Neural progenitor cell (in vitro differentiated cells): Measurements from ENCODE around the gene SLC51B. TPM values are rescaled to one million over a fixed set of nuclear protein-coding genes. Genes with fewer than 3 reads are reported as not detected.

ENCODE experiments used
- DNase-seq: peaks from one replicate; pipeline ENCODE4 v3.0.0-alpha.2; 2016; ENCODE audit warnings: low spot score
- H2AFZ ChIP-seq: fragments of 200-600 bp; sonication (generic); replicated peaks from 2 replicates; pipeline ENCODE4 v1.6.1; 2016; ENCODE audit warnings: antibody characterized with exemption
- H3F3A ChIP-seq: fragments of 200-600 bp; sonication (generic); 2 replicates; pipeline ENCODE4 v1.6.1; 2016; ENCODE audit warnings: antibody characterized with exemption, low read depth
- H3K27ac ChIP-seq: fragments of 200-600 bp; sonication (generic); 2 replicates; pipeline ENCODE4 v1.5.1; 2016; ENCODE audit warnings: mild to moderate bottlenecking
- H3K27me3 ChIP-seq: fragments of 200-600 bp; sonication (generic); 2 replicates; pipeline ENCODE4 v1.6.1; 2016; ENCODE audit warnings: mild to moderate bottlenecking, moderate library complexity
- H3K36me3 ChIP-seq: fragments of 200-600 bp; sonication (generic); 2 replicates; pipeline ENCODE4 v1.5.1; 2016
- H3K4me1 ChIP-seq: fragments of 200-600 bp; sonication (generic); 2 replicates; pipeline ENCODE4 v1.6.1; 2016; ENCODE audit warnings: mixed run types
- H3K4me2 ChIP-seq: fragments of 200-600 bp; sonication (generic); 2 replicates; pipeline ENCODE4 v1.6.1; 2016
- H3K4me3 ChIP-seq: fragments of 200-600 bp; sonication (generic); 2 replicates; pipeline ENCODE4 v1.5.1; 2016
- H3K79me2 ChIP-seq: fragments of 200-600 bp; sonication (generic); 2 replicates; pipeline ENCODE4 v1.6.1; 2016; ENCODE audit warnings: low read depth
- H3K9ac ChIP-seq: fragments of 200-600 bp; sonication (generic); 2 replicates; pipeline ENCODE4 v1.6.1; 2016
- H3K9me3 ChIP-seq: fragments of 200-600 bp; sonication (generic); 2 replicates; pipeline ENCODE4 v1.5.1; 2016; ENCODE audit warnings: low read depth
- H4K20me1 ChIP-seq: fragments of 200-600 bp; sonication (generic); 2 replicates; pipeline ENCODE4 v1.6.1; 2016; ENCODE audit warnings: low read depth
- H3K27ac Mint-ChIP-seq: 3 replicates; pipeline ENCODE4 v1.8.0; 2021; ENCODE audit warnings: mixed read lengths
- H3K27me3 Mint-ChIP-seq: 2 replicates; pipeline ENCODE4 v1.8.0; 2022; ENCODE audit warnings: low read depth, mild to moderate bottlenecking, inconsistent platforms, moderate library complexity, mixed read lengths; ENCODE audit not compliant: insufficient read depth
- H3K36me3 Mint-ChIP-seq: 3 replicates; pipeline ENCODE4 v1.8.0; 2021; ENCODE audit warnings: mixed read lengths
- H3K4me1 Mint-ChIP-seq: 3 replicates; pipeline ENCODE4 v1.8.0; 2021; ENCODE audit warnings: mixed read lengths
- H3K4me3 Mint-ChIP-seq: 3 replicates; pipeline ENCODE4 v1.8.0; 2021; ENCODE audit warnings: mild to moderate bottlenecking, moderate library complexity, mixed read lengths
- H3K9me3 Mint-ChIP-seq: 3 replicates; pipeline ENCODE4 v1.8.0; 2020; ENCODE audit warnings: mixed read lengths
- EZH2 ChIP-seq: fragments of 200-600 bp; sonication (generic); IDR thresholded peaks from 2 replicates; pipeline ENCODE4 v1.6.1; 2017; ENCODE audit warnings: antibody characterized with exemption, mild to moderate bottlenecking, moderate library complexity
- EZH2phosphoT487 ChIP-seq: fragments of 200-600 bp; sonication (generic); IDR thresholded peaks from 2 replicates; pipeline ENCODE4 v1.6.1; 2017; ENCODE audit warnings: antibody characterized with exemption
- total RNA-seq: library from RNA; depleted of rRNA; stranded (reverse); fragments of >200 nt; gene quantifications from 2 replicates; pipeline ENCODE4 v1.2.3, GENCODE V29; 2015; ENCODE audit warnings: low replicate concordance
- TF ChIP-seq, protein P1 (sequence below): fragments of 200-600 bp; sonication (generic); IDR thresholded peaks from 2 replicates; pipeline ENCODE4 v1.5.1; 2017; ENCODE audit warnings: antibody characterized with exemption, mild to moderate bottlenecking

The SLC51B gene
- total RNA-seq, 1 donor from 2014 or later: not detected

DNA sequence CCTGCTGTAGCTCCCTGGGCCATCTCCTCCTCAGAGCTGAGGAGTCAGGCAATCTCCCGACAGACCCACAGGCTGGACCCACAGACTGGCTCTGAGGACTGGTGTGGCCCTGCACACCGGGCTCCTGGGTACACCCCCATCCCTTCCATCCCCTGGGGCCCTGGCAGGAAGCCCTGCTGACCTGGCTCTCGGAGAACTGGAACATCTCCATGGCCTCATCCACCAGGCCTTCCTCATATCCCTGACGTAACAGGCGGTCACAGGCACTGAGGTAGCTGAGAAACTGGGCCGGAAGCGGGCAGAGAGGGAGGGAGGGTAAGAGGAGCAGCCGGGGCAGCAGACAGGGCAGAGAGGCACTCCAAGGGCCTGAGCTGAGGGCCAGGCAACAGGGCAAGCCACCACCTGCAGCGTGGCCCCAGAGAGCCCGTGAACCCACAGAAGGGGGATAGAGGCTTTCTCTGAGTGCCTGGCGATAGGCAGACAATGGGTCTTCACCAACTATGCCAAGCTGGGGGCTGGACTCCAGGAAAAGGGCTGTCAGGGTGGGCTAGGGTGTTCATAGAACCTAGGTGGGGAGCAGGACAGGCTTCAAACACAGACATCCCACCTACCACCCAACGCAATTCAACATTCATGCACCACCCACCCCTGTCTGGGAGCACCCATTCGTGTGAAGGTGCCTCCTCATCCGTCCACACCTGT lies 49.3 kb downstream of the SLC51B start:
- Histone ChIP-seq H3K4me2 (no peak overlapping the region), H3K9ac (no peak overlapping the region), H3K36me3 (no peaks in the 10 kb centered on the region), H3K79me2 (no peaks in the 10 kb centered on the region), H2AFZ (no peak overlapping the region), H3K9me3 (no peaks in the 10 kb centered on the region), H3K4me3 (no peak overlapping the region), H3F3A (peaks cover 3% of the 10 kb centered on the region), H3K4me1 (peaks cover 1% of the 10 kb centered on the region), H3K27ac (no peak overlapping the region), H4K20me1 (no peaks in the 10 kb centered on the region), H3K27me3 (no peaks in the 10 kb centered on the region)
- Mint-ChIP-seq H3K27me3 (peaks cover 3% of the 10 kb centered on the region), H3K27ac (no peak overlapping the region), H3K4me1 (peaks cover 10% of the 10 kb centered on the region), H3K4me3 (no peak overlapping the region), H3K36me3 (peaks cover 15% of the 10 kb centered on the region), H3K9me3 (no peaks in the 10 kb centered on the region)
- TF ChIP-seq, protein P1, sequence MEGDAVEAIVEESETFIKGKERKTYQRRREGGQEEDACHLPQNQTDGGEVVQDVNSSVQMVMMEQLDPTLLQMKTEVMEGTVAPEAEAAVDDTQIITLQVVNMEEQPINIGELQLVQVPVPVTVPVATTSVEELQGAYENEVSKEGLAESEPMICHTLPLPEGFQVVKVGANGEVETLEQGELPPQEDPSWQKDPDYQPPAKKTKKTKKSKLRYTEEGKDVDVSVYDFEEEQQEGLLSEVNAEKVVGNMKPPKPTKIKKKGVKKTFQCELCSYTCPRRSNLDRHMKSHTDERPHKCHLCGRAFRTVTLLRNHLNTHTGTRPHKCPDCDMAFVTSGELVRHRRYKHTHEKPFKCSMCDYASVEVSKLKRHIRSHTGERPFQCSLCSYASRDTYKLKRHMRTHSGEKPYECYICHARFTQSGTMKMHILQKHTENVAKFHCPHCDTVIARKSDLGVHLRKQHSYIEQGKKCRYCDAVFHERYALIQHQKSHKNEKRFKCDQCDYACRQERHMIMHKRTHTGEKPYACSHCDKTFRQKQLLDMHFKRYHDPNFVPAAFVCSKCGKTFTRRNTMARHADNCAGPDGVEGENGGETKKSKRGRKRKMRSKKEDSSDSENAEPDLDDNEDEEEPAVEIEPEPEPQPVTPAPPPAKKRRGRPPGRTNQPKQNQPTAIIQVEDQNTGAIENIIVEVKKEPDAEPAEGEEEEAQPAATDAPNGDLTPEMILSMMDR: no peak
- TF ChIP-seq EZH2: no peak
- TF ChIP-seq EZH2phosphoT487: no peak
- no peak for DNase-seq

DNA sequence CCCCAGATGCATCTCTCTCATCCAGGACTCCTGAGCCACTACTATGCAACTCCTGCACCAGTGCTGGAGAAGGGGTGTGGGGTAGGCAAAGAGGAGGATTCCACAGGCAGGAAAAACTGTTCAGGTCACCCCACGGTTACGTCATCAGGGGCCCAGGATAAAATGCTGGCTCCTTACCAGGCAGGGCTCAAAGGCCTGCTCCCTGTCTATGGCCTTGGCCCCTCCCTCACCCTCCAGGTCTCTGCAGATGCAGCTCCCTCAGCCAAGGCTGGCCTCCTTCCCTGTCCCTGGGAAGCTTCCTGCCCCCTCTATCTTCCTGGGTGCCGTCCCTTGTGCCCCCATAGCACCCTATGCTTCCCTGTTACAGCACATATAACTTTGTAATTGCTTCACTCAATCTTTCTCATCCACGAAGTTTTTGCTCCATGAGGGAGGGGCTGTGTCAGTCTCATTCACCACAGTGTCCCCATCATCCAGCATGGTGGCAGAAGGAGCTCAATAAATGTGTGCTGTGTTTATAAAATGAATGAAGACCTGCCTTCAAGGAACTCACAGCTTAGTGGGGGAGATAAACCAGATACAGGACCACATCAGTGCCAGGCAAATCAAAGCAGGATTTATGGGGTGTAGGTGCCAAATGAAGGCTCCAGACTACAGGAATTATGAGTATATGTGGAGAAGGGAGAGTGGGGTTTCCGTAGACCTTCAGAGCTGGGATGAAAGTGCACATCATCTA lies 50.0 kb downstream of the SLC51B start:
- H3K27me3 Mint-ChIP-seq: peaks cover 2% of the 10 kb centered on the region
- H3K9me3 Mint-ChIP-seq: no peaks in the 10 kb centered on the region
- peak overlapping the region; percentile 44 for H3K27ac Mint-ChIP-seq
- H3K4me3 Mint-ChIP-seq: no peak overlapping the region
- TF ChIP-seq, protein P1: no peak
- TF ChIP-seq EZH2 (no peak), EZH2phosphoT487 (no peak)
- no peaks in the 10 kb centered on the region for H4K20me1 ChIP-seq
- peaks cover 15% of the 10 kb centered on the region for H3K36me3 Mint-ChIP-seq
- no peak overlapping the region for H3K27ac ChIP-seq
- no peak overlapping the region for H2AFZ ChIP-seq
- H3K9ac ChIP-seq: no peak overlapping the region
- no peaks in the 10 kb centered on the region for H3K27me3 ChIP-seq
- no peaks in the 10 kb centered on the region for H3K36me3 ChIP-seq
- peaks cover 9% of the 10 kb centered on the region for H3K4me1 Mint-ChIP-seq
- H3K4me2 ChIP-seq: no peak overlapping the region
- H3K9me3 ChIP-seq: no peaks in the 10 kb centered on the region
- H3K79me2 ChIP-seq: no peaks in the 10 kb centered on the region
- no peak overlapping the region for H3K4me3 ChIP-seq
- H3F3A ChIP-seq: no peaks in the 10 kb centered on the region
- H3K4me1 ChIP-seq: no peaks in the 10 kb centered on the region
- DNase-seq: no peak

DNA sequence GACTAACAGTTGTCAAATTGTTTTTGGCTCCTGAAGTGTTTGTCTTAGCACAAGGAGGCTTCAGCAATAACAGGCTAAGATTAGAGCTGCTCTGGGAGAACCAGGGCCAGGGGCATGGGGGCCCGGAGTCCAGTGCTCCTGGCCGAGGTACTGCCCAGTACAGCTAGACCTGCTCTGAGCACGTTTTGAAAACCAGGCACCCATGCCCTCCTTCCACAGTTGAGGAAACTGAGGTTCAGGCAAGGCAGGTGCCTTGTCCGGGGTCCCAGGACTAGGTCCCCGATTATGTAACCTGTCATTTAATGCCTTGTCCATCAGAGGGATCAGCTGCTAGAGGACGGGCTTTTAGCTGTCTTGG lies 50.5 kb downstream of the SLC51B start:
- no peak for DNase-seq
- no peak overlapping the region for H3K4me2 ChIP-seq
- no peaks in the 10 kb centered on the region for H3K36me3 ChIP-seq
- no peak overlapping the region for H3K4me3 Mint-ChIP-seq
- no peak overlapping the region for H3K27ac ChIP-seq
- no peaks in the 10 kb centered on the region for H4K20me1 ChIP-seq
- no peak overlapping the region for H3K4me3 ChIP-seq
- H3K27me3 Mint-ChIP-seq: peaks cover 2% of the 10 kb centered on the region
- H3K4me1 Mint-ChIP-seq: peaks cover 9% of the 10 kb centered on the region
- no peaks in the 10 kb centered on the region for H3K79me2 ChIP-seq
- peaks cover 15% of the 10 kb centered on the region for H3K36me3 Mint-ChIP-seq
- TF ChIP-seq, protein P1: no peak
- no peak for TF ChIP-seq EZH2
- TF ChIP-seq EZH2phosphoT487: no peak
- H3K9me3 ChIP-seq: no peaks in the 10 kb centered on the region
- no peaks in the 10 kb centered on the region for H3K4me1 ChIP-seq
- H3K27me3 ChIP-seq: no peaks in the 10 kb centered on the region
- H3F3A ChIP-seq: no peaks in the 10 kb centered on the region
- H3K9ac ChIP-seq: no peak overlapping the region
- H2AFZ ChIP-seq: no peak overlapping the region
- no peak overlapping the region for H3K27ac Mint-ChIP-seq
- no peaks in the 10 kb centered on the region for H3K9me3 Mint-ChIP-seq
